Ovary (tissue), 9 donors: ENCODE measurements around the gene SH2D4B. TPM values are rescaled to one million over a fixed set of nuclear protein-coding genes. Genes with fewer than 3 reads are reported as not detected.

ENCODE experiments used
- DNase-seq, 5 donors: peaks; one replicate each; pipeline ENCODE4 v3.0.0-alpha.2; 2019 to 2020
- H3K27ac ChIP-seq, 2 donors: fragments of 200-600 bp; one replicate each; pipeline versions ENCODE4 v1.5.1 to v1.8.0; 2019 to 2022
- H3K27me3 ChIP-seq: fragments of 200-600 bp; one replicate; pipeline ENCODE4 v1.8.0; 2022
- H3K36me3 ChIP-seq: fragments of 200-600 bp; sonication (generic); one replicate; pipeline ENCODE4 v1.5.1; 2019
- H3K4me1 ChIP-seq: one replicate; pipeline ENCODE4 v1.8.1; 2013; ENCODE audit warnings: mild to moderate bottlenecking, moderate library complexity; ENCODE audit not compliant: insufficient read depth
- H3K4me3 ChIP-seq: fragments of 200-600 bp; sonication (generic); one replicate; pipeline ENCODE4 v1.5.1; 2017
- H3K9me3 ChIP-seq, 2 donors: fragments of 200-600 bp in 1 of 2; sonication (generic) in 1 of 2; one replicate each; pipeline versions ENCODE4 v1.5.1 to v1.8.1; 2013 to 2019; ENCODE audit warnings: mild to moderate bottlenecking in 1 of 2, moderate library complexity in 1 of 2
- CTCF ChIP-seq, 3 donors: fragments of 450-650 bp in 2 of 3; fragments of 200-600 bp in 1 of 3; IDR thresholded peaks; one replicate each; pipeline versions ENCODE4 v1.5.1 to v1.8.0; 2016 to 2022; ENCODE audit warnings: antibody characterized with exemption in 3 of 3, mild to moderate bottlenecking in 1 of 3
- EP300 ChIP-seq: sonication (generic); formaldehyde crosslinking; IDR thresholded peaks from one replicate; pipeline ENCODE4 v1.6.1; 2017; ENCODE audit warnings: antibody characterized with exemption
- POLR2A ChIP-seq: fragments of 450-650 bp; IDR thresholded peaks from one replicate; pipeline ENCODE4 v1.6.1; 2017; ENCODE audit warnings: antibody characterized with exemption, mild to moderate bottlenecking, moderate library complexity
- WGBS, 3 donors: extraction: QIAGEN DNeasy Blood & Tissue Kit in 1 of 3; methylation state at CpG; one replicate each; pipeline versions ENCODE4 v1.1.5 to v1.1.7; 2013 to 2017; 5-methylcytosine and 5-hydroxymethylcytosine counted together
- intact Hi-C, 4 donors: fragments of 100-400 bp; cut with DNase I; formaldehyde crosslinking; loops; one replicate each; pipeline versions ENCODE4 v1.11.0 to v1.15.1; 2022 to 2023
- polyA plus RNA-seq, 2 donors: library from polyadenylated mRNA; stranded (reverse); fragments of 200-250 nt in 1 of 2; fragments of 350-450 nt in 1 of 2; fragmentation: Illumina TruSeq in 1 of 2; extraction: RNeasy Lipid Tissue Mini Kit (QIAGEN cat#74804) in 1 of 2; gene quantifications; one replicate each; pipeline ENCODE4 v1.2.3, GENCODE V29; 2013 to 2014
- total RNA-seq, 7 donors: library from RNA; depleted of rRNA in 2 of 7; stranded (reverse); fragments of >200 nt in 2 of 7; fragmentation: NEBNext Ultra II Directional in 3 of 7; extraction: Animal tissue kit (Norgen Biotek cat#: 25700) in 3 of 7; gene quantifications; one replicate each; pipeline versions ENCODE4 v1.1.0 to v1.2.4, GENCODE V29; 2016 to 2023
- donor health status: DM: no; HTN: no; CAD: no; lungs with moderate emphysema.
- donor health status: DM: no; HTN: no; CAD: no.
- donor health status: Bipolar disorder and iron deficiency.
- donor health status: DM: yes; HTN: yes; CAD: no.
- donor health status: DM: no; HTN: no; CAD: no.
- donor health status: DM: yes; HTN: yes; CAD: no.

SH2D4B gene
- total and polyA plus RNA-seq, 9 donors = 0.05 to 0.53 (median 0.10) TPM; not detected in 5

- TF ChIP-seq CTCF (IDR thresholded peaks at IDR 0.05) (no peak), POLR2A (no peak), EP300 (no peak)
- Histone ChIP-seq H3K27me3 (no peaks in the 10 kb centered on the region), H3K36me3 (no peaks in the 10 kb centered on the region), H3K4me3 (no peak overlapping the region), H3K27ac (no peak overlapping the region), H3K9me3 (no peaks in the 10 kb centered on the region), H3K4me1 (no peaks in the 10 kb centered on the region)
- no peak for DNase-seq
- intact Hi-C loops = no loop called here
- 71 to 88% (median 87%) methylated on average over 3 of the region's 3 CpGs for WGBS, 3 donors
These were observed 155.9 kb downstream of the SH2D4B start for GRCh38 chr10:80693565-80693964.

- no peaks in the 10 kb centered on the region for H3K9me3 ChIP-seq
- no peak for DNase-seq
- no peak overlapping the region for H3K4me3 ChIP-seq
- no peaks in the 10 kb centered on the region for H3K4me1 ChIP-seq
- intact Hi-C loops = no loop called here
- H3K27me3 ChIP-seq = no peaks in the 10 kb centered on the region
- no peaks in the 10 kb centered on the region for H3K36me3 ChIP-seq
- no peak overlapping the region for H3K27ac ChIP-seq
- WGBS, 3 donors = 67 to 76% (median 75%) methylated on average over 5 of the region's 5 CpGs
- TF ChIP-seq EP300 (no peak), POLR2A (no peak), CTCF (IDR thresholded peaks at IDR 0.05) (no peak)
These were observed 157.2 kb downstream of the SH2D4B start for GRCh38 chr10:80694930-80695329.

Other genes starting within 250 kb of the SH2D4B start
- 1 to 10 TPM in 6 of 7 donors, under 1 TPM in 1; 0.72 to 7.7 (median 2.4) TPM for gene MAT1A, start 248.2 kb upstream of the SH2D4B start, total RNA-seq
- 1 to 10 TPM; 1.4 TPM for gene MAT1A, start 248.2 kb upstream of the SH2D4B start, polyA plus RNA-seq
- 1 to 10 TPM in 1 of 7 donors, under 1 TPM in 2, not detected in 4; 0.33 to 3.8 (median 0.72) TPM for gene DYDC1, start 181.1 kb upstream of the SH2D4B start, total RNA-seq
- not detected for gene DYDC1, start 181.1 kb upstream of the SH2D4B start, polyA plus RNA-seq
- gene DYDC2, start 181.1 kb upstream of the SH2D4B start, total RNA-seq = 1 to 10 TPM in 3 of 7 donors, under 1 TPM in 2, not detected in 2; 0.87 to 6.7 (median 1.4) TPM
- gene DYDC2, start 181.1 kb upstream of the SH2D4B start, polyA plus RNA-seq = under 1 TPM; 0.17 to 0.24 TPM
- 10 to 100 TPM; 26.7 to 54.9 (median 43.7) TPM for gene PRXL2A, start 129.4 kb upstream of the SH2D4B start, total RNA-seq
- gene PRXL2A, start 129.4 kb upstream of the SH2D4B start, polyA plus RNA-seq = 10 to 100 TPM; 24.8 to 58.9 TPM
- gene TSPAN14, start 83.6 kb upstream of the SH2D4B start, total RNA-seq = 100 to 1,000 TPM in 1 of 7 donors, 10 to 100 TPM in 6; 38.5 to 103 (median 74.8) TPM
- 10 to 100 TPM; 35.4 to 77.1 TPM for gene TSPAN14, start 83.6 kb upstream of the SH2D4B start, polyA plus RNA-seq